Pancreas (tissue), 10 donors: ENCODE results near the gene PTTG1IP. TPM values are rescaled to one million over a fixed set of nuclear protein-coding genes. Genes with fewer than 3 reads are reported as not detected.

Experiments used
- ATAC-seq, 4 donors: fragments of 200-7000 bp; cut with Tn5 transposase; one replicate each; pipeline versions ENCODE4 v1.8.0 to v1.9.1; 2020; ENCODE audit warnings: mild to moderate bottlenecking in 4 of 4, moderate library complexity in 4 of 4
- DNase-seq, 6 donors: peaks; one replicate each; pipeline ENCODE4 v3.0.0-alpha.2; 2020
- FAIRE-seq: peaks from 2 replicates; lab custom pipeline; 2012; peaks lifted over from hg19 to GRCh38; lab: Jason Lieb, UNC
- H3K27ac ChIP-seq, 4 donors: fragments of 200-600 bp; sonication (generic); 1 replicate in 3 of 4; 2 replicates in 1 of 4; pipeline versions ENCODE4 v1.5.0 to v1.8.0; 2020
- H3K27me3 ChIP-seq, 4 donors: fragments of 200-600 bp; one replicate each; pipeline ENCODE4 v1.8.0; 2021
- H3K36me3 ChIP-seq, 3 donors: fragments of 200-600 bp; sonication (generic) in 1 of 3; one replicate each; pipeline versions ENCODE4 v1.5.0 to v1.8.0; 2020 to 2021
- H3K4me1 ChIP-seq, 3 donors: fragments of 200-600 bp; one replicate each; pipeline ENCODE4 v1.8.0; 2021
- H3K4me3 ChIP-seq, 4 donors: fragments of 200-600 bp; sonication (generic) in 2 of 4; one replicate each; pipeline versions ENCODE4 v1.5.0 to v1.8.0; 2020 to 2021
- H3K9me3 ChIP-seq, 4 donors: fragments of 200-600 bp; one replicate each; pipeline ENCODE4 v1.8.0; 2021
- whole genome bisulfite sequencing, 2 donors: extraction: QIAGEN DNeasy Blood & Tissue Kit; methylation state at CpG; one replicate each; pipeline ENCODE4 v1.1.7; 2013; 5-methylcytosine and 5-hydroxymethylcytosine counted together
- intact Hi-C, 3 donors: fragments of 100-400 bp; cut with DNase I; formaldehyde crosslinking; loops; one replicate each; pipeline versions ENCODE4 v1.11.1 to v1.14.2; 2022
- polyA plus RNA-seq, 2 donors: library from polyadenylated mRNA; stranded (reverse); fragments of 200-250 nt; gene quantifications; one replicate each; pipeline ENCODE4 v1.2.3, GENCODE V29; 2013
- total RNA-seq, 6 donors: library from RNA; stranded (reverse); fragmentation: NEBNext Ultra II Directional in 4 of 6; extraction: Animal tissue kit (Norgen Biotek cat#: 25700) in 4 of 6; gene quantifications; one replicate each; pipeline versions ENCODE4 v1.2.1 to v1.2.4, GENCODE V29; 2021 to 2023
- TF ChIP-seq, protein P1 (sequence below), 4 donors: fragments of 200-600 bp; sonication (generic) in 3 of 4; IDR thresholded peaks; one replicate each; pipeline versions ENCODE4 v1.5.0 to v1.8.0; 2021; ENCODE audit warnings: antibody characterized with exemption in 4 of 4
- donor health status: healthy with polysubstance abuse.
- donor health status: DM: no; HTN: no; CAD: no; lungs with moderate emphysema.
- donor health status: DM: no; HTN: no; CAD: no.
- donor health status: control.
- donor health status: control.
- donor health status: Bipolar disorder and iron deficiency.
- donor health status: DM: yes; HTN: yes; CAD: no.
- donor health status: DM: no; HTN: no; CAD: no.
- donor health status: DM: no; HTN: no; CAD: no.
- donor health status: DM: yes; HTN: yes; CAD: no.

Gene PTTG1IP
- total and polyA plus RNA-seq, 8 donors = 44.9 to 118 (median 60.6) TPM

DNA sequence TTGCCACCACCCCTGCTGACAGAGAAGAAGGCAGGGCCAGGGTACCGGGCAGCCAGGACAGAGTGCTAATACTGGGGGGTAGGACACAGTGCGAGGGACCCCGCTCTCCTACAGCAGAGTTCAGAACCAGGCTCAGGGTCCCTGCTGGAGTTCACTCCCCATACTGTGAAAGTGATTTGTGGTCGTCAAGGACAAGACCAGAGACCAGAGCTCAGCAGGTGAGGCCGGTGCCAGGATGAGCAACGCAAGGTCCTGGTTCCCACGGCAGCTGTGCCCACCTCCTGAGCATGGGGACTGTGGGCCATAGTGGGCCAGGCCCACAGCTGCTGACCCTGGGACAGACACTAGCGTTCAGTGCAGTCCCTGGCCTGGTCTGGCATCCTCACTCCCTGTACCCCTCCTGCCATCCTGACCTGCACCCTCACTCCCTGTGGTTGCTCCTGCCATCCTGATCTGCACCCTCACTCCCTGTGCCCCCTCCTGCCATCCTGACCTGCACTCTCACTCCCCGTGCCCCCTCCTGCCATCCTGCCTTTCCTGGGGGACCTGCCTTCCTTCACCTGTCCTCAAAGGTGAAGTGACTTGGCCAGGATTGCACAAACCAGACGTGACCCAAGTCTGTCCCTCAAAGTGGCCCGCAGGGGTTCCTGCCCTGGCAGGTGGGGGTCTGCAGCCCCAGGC, 13.8 kb upstream of the PTTG1IP start:
- 75 to 84% methylated on average over 11 of the region's 11 CpGs for WGBS, 2 donors

DNA sequence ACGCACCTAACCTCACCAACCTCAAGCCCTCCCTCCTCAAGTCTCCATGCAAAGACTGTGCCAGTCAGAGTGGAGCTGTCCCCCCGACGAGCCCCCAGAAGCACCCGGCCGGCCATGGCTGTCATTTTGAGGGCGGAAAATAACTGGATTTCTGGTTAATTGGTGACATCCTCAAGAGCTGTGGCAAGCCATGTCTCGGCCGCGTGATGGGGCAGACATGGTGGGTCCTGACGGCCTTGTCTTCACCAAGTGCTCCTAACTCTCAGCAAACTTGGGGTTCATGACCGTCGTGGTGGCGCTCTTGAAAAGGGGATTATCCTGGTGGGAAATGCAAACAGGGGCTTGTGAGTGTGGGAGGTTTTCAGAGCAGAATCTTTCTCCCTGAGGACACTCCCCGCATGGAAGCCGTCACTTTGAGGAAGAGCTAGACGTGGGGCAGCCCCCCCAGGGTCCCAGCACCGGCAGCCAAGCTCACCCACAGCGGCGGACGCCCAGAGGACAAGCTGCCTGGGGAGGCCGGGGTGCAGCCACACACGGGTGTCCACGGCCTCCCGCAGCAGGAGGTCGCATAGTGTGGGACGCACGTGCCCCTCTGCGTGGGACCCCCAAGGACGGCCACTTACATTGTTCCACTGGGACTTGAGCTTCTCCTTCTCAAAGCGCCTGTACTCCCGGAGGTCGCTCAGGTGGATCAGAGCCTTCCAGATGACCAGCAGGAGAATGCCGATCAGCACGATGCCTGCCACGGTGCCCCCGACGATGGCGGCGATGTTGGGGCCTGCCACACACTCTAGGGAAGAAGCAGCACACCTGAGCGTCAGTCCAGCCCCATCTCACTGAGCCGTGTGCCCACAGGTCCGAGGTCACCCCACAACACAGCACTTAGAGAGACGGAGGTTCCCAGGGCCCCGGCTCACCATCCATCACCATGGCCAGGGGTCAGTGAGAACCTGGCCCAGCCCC, 12.9 kb upstream of the PTTG1IP start:
- FAIRE-seq = no peak
- TF ChIP-seq, protein P1, sequence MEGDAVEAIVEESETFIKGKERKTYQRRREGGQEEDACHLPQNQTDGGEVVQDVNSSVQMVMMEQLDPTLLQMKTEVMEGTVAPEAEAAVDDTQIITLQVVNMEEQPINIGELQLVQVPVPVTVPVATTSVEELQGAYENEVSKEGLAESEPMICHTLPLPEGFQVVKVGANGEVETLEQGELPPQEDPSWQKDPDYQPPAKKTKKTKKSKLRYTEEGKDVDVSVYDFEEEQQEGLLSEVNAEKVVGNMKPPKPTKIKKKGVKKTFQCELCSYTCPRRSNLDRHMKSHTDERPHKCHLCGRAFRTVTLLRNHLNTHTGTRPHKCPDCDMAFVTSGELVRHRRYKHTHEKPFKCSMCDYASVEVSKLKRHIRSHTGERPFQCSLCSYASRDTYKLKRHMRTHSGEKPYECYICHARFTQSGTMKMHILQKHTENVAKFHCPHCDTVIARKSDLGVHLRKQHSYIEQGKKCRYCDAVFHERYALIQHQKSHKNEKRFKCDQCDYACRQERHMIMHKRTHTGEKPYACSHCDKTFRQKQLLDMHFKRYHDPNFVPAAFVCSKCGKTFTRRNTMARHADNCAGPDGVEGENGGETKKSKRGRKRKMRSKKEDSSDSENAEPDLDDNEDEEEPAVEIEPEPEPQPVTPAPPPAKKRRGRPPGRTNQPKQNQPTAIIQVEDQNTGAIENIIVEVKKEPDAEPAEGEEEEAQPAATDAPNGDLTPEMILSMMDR (IDR thresholded peaks at IDR 0.05) = no peak
- ATAC-seq = no peak
- Histone ChIP-seq H3K27ac (no peak overlapping the region), H3K4me1 (no peaks in the 10 kb centered on the region), H3K27me3 (no peaks in the 10 kb centered on the region), H3K4me3 (no peak overlapping the region), H3K36me3 (no peaks in the 10 kb centered on the region), H3K9me3 (no peaks in the 10 kb centered on the region)
- WGBS, 2 donors = 72 to 84% methylated on average over 44 of the region's 44 CpGs
- peak in 3 of 6 donors; percentile 12 to 43 (median 43) for DNase-seq
- intact Hi-C loops = no loop called here

More for the DNA sequence above, 13.8 kb upstream of the PTTG1IP start:
- Histone ChIP-seq H3K27me3 (no peaks in the 10 kb centered on the region), H3K9me3 (no peaks in the 10 kb centered on the region), H3K4me1 (no peaks in the 10 kb centered on the region), H3K4me3 (no peak overlapping the region), H3K36me3 (no peaks in the 10 kb centered on the region), H3K27ac (no peak overlapping the region)
- DNase-seq (peak in 3 of 6 donors; percentile 18 to 55 (median 46)), FAIRE-seq (no peak), ATAC-seq (no peak)
- TF ChIP-seq, protein P1 (IDR thresholded peaks at IDR 0.05) = no peak
- intact Hi-C loops = no loop called here

DNA sequence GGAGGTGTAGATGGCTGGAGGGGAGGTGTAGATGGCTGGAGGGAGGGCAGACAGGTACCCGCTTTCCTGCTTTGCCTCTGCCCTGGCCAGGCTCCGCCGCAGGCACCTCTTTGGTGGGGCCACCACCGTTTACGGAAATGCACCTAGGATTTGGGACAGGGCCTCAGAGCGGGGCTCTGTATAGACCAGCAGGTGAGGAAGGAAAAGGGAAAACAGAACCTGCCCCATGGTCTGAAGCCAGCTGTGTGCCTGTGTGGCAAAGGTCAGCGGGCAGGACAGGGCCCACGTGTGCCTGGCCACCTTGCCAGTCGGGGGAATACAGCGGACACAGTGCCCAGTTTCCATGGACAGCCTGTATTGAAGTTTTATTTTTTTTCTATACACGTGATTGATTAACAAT, 12.1 kb upstream of the PTTG1IP start:
- TF ChIP-seq, protein P1 (IDR thresholded peaks at IDR 0.05) = no peak
- WGBS, 2 donors = 65 to 79% methylated on average over 11 of the region's 11 CpGs
- intact Hi-C loops = no loop called here
- Histone ChIP-seq H3K4me3 (no peak overlapping the region), H3K9me3 (no peaks in the 10 kb centered on the region), H3K27ac (no peak overlapping the region), H3K4me1 (no peaks in the 10 kb centered on the region), H3K27me3 (no peaks in the 10 kb centered on the region), H3K36me3 (no peaks in the 10 kb centered on the region)
- no peak for ATAC-seq
- DNase-seq = peak in 1 of 6 donors; percentile 6
- no peak for FAIRE-seq

DNA sequence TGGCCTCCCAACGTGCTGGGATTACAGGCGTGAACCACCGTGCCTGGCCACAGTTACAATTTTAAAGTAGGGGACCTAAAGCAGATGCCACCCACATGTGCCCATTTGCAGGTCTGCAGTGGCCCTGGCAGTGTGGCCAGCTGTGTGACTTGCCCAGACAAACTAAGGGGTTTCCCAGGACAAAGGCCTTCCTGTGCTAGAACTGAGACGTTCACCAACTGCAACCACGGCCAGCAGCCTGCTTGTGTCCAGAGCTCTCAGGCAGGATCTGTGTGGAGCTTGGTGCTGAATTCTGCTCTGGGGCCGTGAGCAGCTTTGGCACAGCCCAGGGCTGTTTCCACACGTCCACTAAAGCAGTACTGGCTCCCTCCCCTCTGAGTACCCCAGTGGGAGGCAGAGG, 10.6 kb upstream of the PTTG1IP start:
- intact Hi-C loops = no loop called here
- DNase-seq (peak in 2 of 6 donors; percentile 27 to 30), ATAC-seq (no peak), FAIRE-seq (no peak)
- H3K27me3 ChIP-seq = no peaks in the 10 kb centered on the region
- H3K36me3 ChIP-seq = no peaks in the 10 kb centered on the region
- H3K4me3 ChIP-seq = no peak overlapping the region
- TF ChIP-seq, protein P1 (IDR thresholded peaks at IDR 0.05) = no peak
- no peak overlapping the region for H3K27ac ChIP-seq
- no peaks in the 10 kb centered on the region for H3K9me3 ChIP-seq
- no peaks in the 10 kb centered on the region for H3K4me1 ChIP-seq
- WGBS, 2 donors = 56 to 71% methylated on average over 7 of the region's 7 CpGs
